Liver (tissue), 9 donors: ENCODE data around the gene P2RY14. TPM values are rescaled to one million over a fixed set of nuclear protein-coding genes. Genes with fewer than 3 reads are reported as not detected.

Source experiments
- DNase-seq: peaks from one replicate; pipeline ENCODE4 v3.0.0-alpha.2; 2017; ENCODE audit warnings: low spot score
- H3K27ac ChIP-seq, 2 donors: one replicate each; pipeline ENCODE4 v1.7.0; 2013; ENCODE audit warnings: inconsistent platforms in 2 of 2, low read length in 2 of 2, control low read depth in 1 of 2, low read depth in 1 of 2, mild to moderate bottlenecking in 1 of 2
- H3K27me3 ChIP-seq, 4 donors: one replicate each; pipeline versions ENCODE4 v1.6.1 to v1.7.0; 2013; ENCODE audit warnings: low read length in 3 of 4, inconsistent platforms in 1 of 4, mild to moderate bottlenecking in 1 of 4, moderate library complexity in 1 of 4; ENCODE audit not compliant: control insufficient read depth in 4 of 4, insufficient read depth in 4 of 4
- H3K36me3 ChIP-seq, 4 donors: one replicate each; pipeline versions ENCODE4 v1.6.1 to v1.7.0; 2013; ENCODE audit warnings: low read length in 3 of 4, mild to moderate bottlenecking in 3 of 4, low read depth in 1 of 4, moderate library complexity in 1 of 4; ENCODE audit not compliant: control insufficient read depth in 4 of 4, insufficient read depth in 3 of 4
- H3K4me1 ChIP-seq, 4 donors: one replicate each; pipeline versions ENCODE4 v1.6.1 to v1.7.0; 2013; ENCODE audit warnings: low read length in 3 of 4, mild to moderate bottlenecking in 3 of 4, moderate library complexity in 1 of 4; ENCODE audit not compliant: control insufficient read depth in 4 of 4, insufficient read depth in 4 of 4
- H3K4me3 ChIP-seq, 3 donors: one replicate each; pipeline versions ENCODE4 v1.6.1 to v1.7.0; 2013; ENCODE audit warnings: low read length in 3 of 3, control low read depth in 1 of 3, low read depth in 1 of 3, mild to moderate bottlenecking in 1 of 3
- H3K9ac ChIP-seq, 2 donors: one replicate each; pipeline ENCODE4 v1.7.0; 2013; ENCODE audit warnings: low read length in 2 of 2, mild to moderate bottlenecking in 2 of 2, moderate library complexity in 2 of 2, control low read depth in 1 of 2, low read depth in 1 of 2
- H3K9me3 ChIP-seq, 4 donors: one replicate each; pipeline versions ENCODE4 v1.6.1 to v1.7.0; 2013; ENCODE audit warnings: low read length in 3 of 4; ENCODE audit not compliant: control insufficient read depth in 4 of 4
- ATF3 ChIP-seq: IDR thresholded peaks from 2 replicates; pipeline ENCODE4 v1.6.1; 2016; ENCODE audit warnings: antibody characterized with exemption
- CTCF ChIP-seq: fragments of 150-350 bp; IDR thresholded peaks from 2 replicates; pipeline ENCODE4 v1.5.1; 2017; ENCODE audit warnings: improper control_type of control experiment, low read depth, low read length; ENCODE audit not compliant: missing input control
- EGR1 ChIP-seq, 2 donors: IDR thresholded peaks; 2 replicates each; pipeline ENCODE4 v1.6.1; 2016 to 2018; ENCODE audit warnings: antibody characterized with exemption in 2 of 2, low read depth in 2 of 2
- FOXA1 ChIP-seq: IDR thresholded peaks from 2 replicates; pipeline ENCODE4 v1.6.1; 2016; ENCODE audit warnings: antibody characterized with exemption
- FOXA2 ChIP-seq: IDR thresholded peaks from 2 replicates; pipeline ENCODE4 v1.6.1; 2016; ENCODE audit warnings: antibody characterized with exemption
- GABPA ChIP-seq, 2 donors: IDR thresholded peaks in 1 of 2; conservative IDR thresholded peaks in 1 of 2; 2 replicates each; pipeline ENCODE4 v1.6.1; 2016; ENCODE audit warnings: antibody characterized with exemption in 2 of 2, mild to moderate bottlenecking in 1 of 2, moderate library complexity in 1 of 2
- HNF4A ChIP-seq, 2 donors: conservative IDR thresholded peaks; 2 replicates each; pipeline ENCODE4 v1.6.1; 2016; ENCODE audit warnings: antibody characterized with exemption in 2 of 2, mild to moderate bottlenecking in 2 of 2
- HNF4G ChIP-seq: IDR thresholded peaks from 2 replicates; pipeline ENCODE4 v1.6.1; 2016; ENCODE audit warnings: antibody characterized with exemption
- JUND ChIP-seq, 2 donors: IDR thresholded peaks; 2 replicates each; pipeline ENCODE4 v1.6.1; 2016; ENCODE audit warnings: antibody characterized with exemption in 2 of 2
- MAX ChIP-seq: IDR thresholded peaks from 2 replicates; pipeline ENCODE4 v1.6.1; 2016; ENCODE audit warnings: antibody characterized with exemption
- NR2F2 ChIP-seq: IDR thresholded peaks from 2 replicates; pipeline ENCODE4 v1.6.1; 2016; ENCODE audit warnings: antibody characterized with exemption
- RAD21 ChIP-seq, 2 donors: IDR thresholded peaks; 2 replicates each; pipeline ENCODE4 v1.6.1; 2016; ENCODE audit warnings: antibody characterized with exemption in 2 of 2, mild to moderate bottlenecking in 2 of 2
- REST ChIP-seq: IDR thresholded peaks from 2 replicates; pipeline ENCODE4 v1.6.1; 2016; ENCODE audit warnings: antibody characterized with exemption, mild to moderate bottlenecking
- RXRA ChIP-seq, 2 donors: IDR thresholded peaks; 2 replicates each; pipeline ENCODE4 v1.6.1; 2017 to 2018; ENCODE audit warnings: antibody characterized with exemption in 2 of 2, mild to moderate bottlenecking in 1 of 2
- SP1 ChIP-seq: IDR thresholded peaks from 2 replicates; pipeline ENCODE4 v1.6.1; 2018; ENCODE audit warnings: antibody characterized with exemption, mild to moderate bottlenecking
- TAF1 ChIP-seq: conservative IDR thresholded peaks from 2 replicates; pipeline ENCODE4 v1.6.1; 2016; ENCODE audit warnings: antibody characterized with exemption, mild to moderate bottlenecking
- YY1 ChIP-seq: IDR thresholded peaks from 2 replicates; pipeline ENCODE4 v1.6.1; 2016; ENCODE audit warnings: antibody characterized with exemption, mild to moderate bottlenecking
- ZBTB33 ChIP-seq: IDR thresholded peaks from 2 replicates; pipeline ENCODE4 v1.6.1; 2016; ENCODE audit warnings: antibody characterized with exemption
- WGBS: extraction: QIAGEN DNeasy Blood & Tissue Kit; methylation state at CpG from one replicate; pipeline ENCODE4 v1.1.7; 2013; 5-methylcytosine and 5-hydroxymethylcytosine counted together
- polyA plus RNA-seq, 2 donors: library from polyadenylated mRNA; stranded (reverse) in 1 of 2; unstranded in 1 of 2; fragments of 200-250 nt in 1 of 2; fragments of >200 nt in 1 of 2; fragmentation: Nextera tagmentation in 1 of 2; extraction: Ambion mirVana in 1 of 2; gene quantifications; one replicate each; pipeline versions ENCODE4 v1.2.1 to v1.2.3, GENCODE V29; 2013 to 2015
- total RNA-seq, 2 donors: library from RNA; depleted of rRNA; stranded (reverse); fragments of >200 nt; gene quantifications; one replicate each; pipeline ENCODE4 v1.2.3, GENCODE V29; 2014
- donor health status: healthy.
- donor health status: healthy.
- donor health status: healthy.
- donor health status: healthy.
- donor health status: healthy.

The P2RY14 gene
- total and polyA plus RNA-seq, 4 donors = 0.10 to 0.37 (median 0.22) TPM

- Histone ChIP-seq H3K9me3 (no peaks in the 10 kb centered on the region), H3K4me3 (no peak overlapping the region), H3K9ac (no peak overlapping the region), H3K36me3 (no peaks in the 10 kb centered on the region), H3K27ac (no peak overlapping the region), H3K4me1 (no peaks in the 10 kb centered on the region), H3K27me3 (no peaks in the 10 kb centered on the region)
- no peak for DNase-seq
- WGBS = 82% methylated on average over 5 of the region's 5 CpGs
- TF ChIP-seq REST (no peak), MAX (no peak), TAF1 (no peak), FOXA1 (no peak), JUND (IDR thresholded peaks at IDR 0.05) (no peak)
These were observed 95.8 kb downstream of the P2RY14 start for GRCh38 chr3:151182349-151183079.

- DNase-seq = no peak
- H3K4me3 ChIP-seq = no peak overlapping the region
- H3K36me3 ChIP-seq = no peaks in the 10 kb centered on the region
- no peaks in the 10 kb centered on the region for H3K27me3 ChIP-seq
- H3K27ac ChIP-seq = no peak overlapping the region
- H3K9ac ChIP-seq = no peak overlapping the region
- TF ChIP-seq EGR1 (IDR thresholded peaks at IDR 0.05; ENCODE audit: low read depth in 2 of 2) = no peak
- no peak for TF ChIP-seq FOXA1
- no peak for TF ChIP-seq ZBTB33
- TF ChIP-seq RXRA (IDR thresholded peaks at IDR 0.05) = no peak
- TF ChIP-seq HNF4A (conservative IDR thresholded peaks at IDR 0.05) = no peak
- no peak for TF ChIP-seq YY1
- TF ChIP-seq RAD21 (IDR thresholded peaks at IDR 0.05) = no peak
- no peak for TF ChIP-seq MAX
- TF ChIP-seq CTCF = no peak
- no peak for TF ChIP-seq HNF4G
- TF ChIP-seq NR2F2 = no peak
- TF ChIP-seq TAF1 = no peak
- no peak for TF ChIP-seq SP1
- no peak for TF ChIP-seq REST
- no peak for TF ChIP-seq GABPA (IDR thresholded peaks at IDR 0.05 in 1 of 2, conservative IDR thresholded peaks at IDR 0.05 in 1 of 2)
- no peak for TF ChIP-seq JUND (IDR thresholded peaks at IDR 0.05)
- TF ChIP-seq FOXA2 = no peak
- no peak for TF ChIP-seq ATF3
- 92% methylated on average over 2 of the region's 2 CpGs for WGBS
- peaks cover 0 to 11% (median 4%) of the 10 kb centered on the region in 4 donors for H3K4me1 ChIP-seq
- no peaks in the 10 kb centered on the region for H3K9me3 ChIP-seq
These were observed 100.0 kb downstream of the P2RY14 start for GRCh38 chr3:151178208-151178845.
